Stimulated activated CD8-positive, alpha-beta memory T cell treated with anti-CD3 and anti-CD28 coated beads, Interleukin-15, amount 100 ng/mL, for 24 hours (primary cell): ENCODE measurements around the gene MAP7D2.

Experiments used
- DNase-seq: peaks from one replicate; pipeline ENCODE4 v3.0.0-alpha.2; 2020; ENCODE audit warnings: low read depth

Gene MAP7D2

GRCh38 chrX:20038966-20039365, 77.7 kb downstream of the MAP7D2 start:
- DNase-seq = no peak

- DNase-seq = no peak
These were observed 79.5 kb downstream of the MAP7D2 start for GRCh38 chrX:20037186-20037585.

GRCh38 chrX:20032201-20032600, 84.5 kb downstream of the MAP7D2 start:
- no peak for DNase-seq

- no peak for DNase-seq
These were observed 87.0 kb downstream of the MAP7D2 start for GRCh38 chrX:20029728-20030127.

- no peak for DNase-seq
These were observed 88.1 kb downstream of the MAP7D2 start for GRCh38 chrX:20028588-20028987.

- DNase-seq = no peak
These were observed 90.4 kb downstream of the MAP7D2 start for GRCh38 chrX:20026278-20026677.

GRCh38 chrX:20019672-20020365, 96.9 kb downstream of the MAP7D2 start:
- no peak for DNase-seq

GRCh38 chrX:20016616-20016945, 100.1 kb downstream of the MAP7D2 start:
- DNase-seq = no peak

GRCh38 chrX:20015945-20016615, 100.6 kb downstream of the MAP7D2 start:
- DNase-seq = no peak

- DNase-seq = no peak
These were observed 101.3 kb downstream of the MAP7D2 start for GRCh38 chrX:20015422-20015821.

- DNase-seq = no peak
These were observed 105.1 kb downstream of the MAP7D2 start for GRCh38 chrX:20011608-20012007.

- no peak for DNase-seq
These were observed 108.6 kb downstream of the MAP7D2 start for GRCh38 chrX:20007962-20008622.

- no peak for DNase-seq
These were observed 110.8 kb downstream of the MAP7D2 start for GRCh38 chrX:20005883-20006282.

- no peak for DNase-seq
These were observed 115.1 kb downstream of the MAP7D2 start for GRCh38 chrX:20001588-20001987.

GRCh38 chrX:19991350-19991718, 125.4 kb downstream of the MAP7D2 start:
- DNase-seq = no peak

- DNase-seq = peak; percentile 80
These were observed 126.0 kb downstream of the MAP7D2 start, which contains the start of gene BCLAF3 for GRCh38 chrX:19990556-19991349. Gene BCLAF3 (minus strand): TSS chrX:19991061. CDS start chrX:19970264, 20,797 bp downstream.

GRCh38 chrX:19990151-19990555, 126.6 kb downstream of the MAP7D2 start:
- DNase-seq = no peak

- no peak for DNase-seq
These were observed 128.9 kb downstream of the MAP7D2 start for GRCh38 chrX:19987856-19988255.

GRCh38 chrX:19986531-19986930, 130.2 kb downstream of the MAP7D2 start:
- DNase-seq = no peak

- DNase-seq = no peak
These were observed 134.8 kb downstream of the MAP7D2 start for GRCh38 chrX:19981947-19982346.

- DNase-seq = no peak
These were observed 140.9 kb downstream of the MAP7D2 start for GRCh38 chrX:19975845-19976244.

GRCh38 chrX:19972984-19973383, 143.7 kb downstream of the MAP7D2 start:
- DNase-seq = no peak

GRCh38 chrX:19968276-19968675, 148.4 kb downstream of the MAP7D2 start:
- no peak for DNase-seq
